Measurements from ENCODE around the gene HID1.
"Not testable (repeated sequence)": the region's sequence is repeated elsewhere in the genome, so short reads cannot be mapped to it uniquely, and the experiment has no call there.

HID1 gene

GRCh38 chr17:74919440-74920305 is 52.9 kb downstream of the HID1 start:
- Mint-ChIP-seq H3K27ac (no peak overlapping the region), H3K4me3 (no peak overlapping the region), H3K9me3 (no peaks in the 10 kb centered on the region), H3K36me3 (ENCODE audit: low read depth) (no peaks in the 10 kb centered on the region), H3K4me1 (ENCODE audit: low read depth) (no peaks in the 10 kb centered on the region), H3K27me3 (peaks cover 28% of the 10 kb centered on the region)

- Mint-ChIP-seq H3K4me3 (no peak overlapping the region), H3K27ac (no peak overlapping the region), H3K9me3 (no peaks in the 10 kb centered on the region), H3K4me1 (ENCODE audit: low read depth) (no peaks in the 10 kb centered on the region), H3K27me3 (peaks cover 21% of the 10 kb centered on the region), H3K36me3 (ENCODE audit: low read depth) (no peaks in the 10 kb centered on the region)
These were observed 53.7 kb downstream of the HID1 start for GRCh38 chr17:74918906-74919305.

- Mint-ChIP-seq H3K27me3 (peaks cover 16% of the 10 kb centered on the region), H3K27ac (no peak overlapping the region), H3K36me3 (ENCODE audit: low read depth) (no peaks in the 10 kb centered on the region), H3K4me1 (ENCODE audit: low read depth) (no peaks in the 10 kb centered on the region), H3K4me3 (no peak overlapping the region), H3K9me3 (no peaks in the 10 kb centered on the region)
These were observed 55.1 kb downstream of the HID1 start for GRCh38 chr17:74917430-74917829.

- H3K27me3 Mint-ChIP-seq = peaks cover 14% of the 10 kb centered on the region
- no peak overlapping the region for H3K4me3 Mint-ChIP-seq
- no peak overlapping the region for H3K27ac Mint-ChIP-seq
- H3K4me1 Mint-ChIP-seq (ENCODE audit: low read depth) = no peaks in the 10 kb centered on the region
- H3K36me3 Mint-ChIP-seq (ENCODE audit: low read depth) = no peaks in the 10 kb centered on the region
- no peaks in the 10 kb centered on the region for H3K9me3 Mint-ChIP-seq
These were observed 55.7 kb downstream of the HID1 start for GRCh38 chr17:74916851-74917199.

- H3K9me3 Mint-ChIP-seq = no peaks in the 10 kb centered on the region
- H3K36me3 Mint-ChIP-seq (ENCODE audit: low read depth) = no peaks in the 10 kb centered on the region
- peaks cover 14% of the 10 kb centered on the region for H3K27me3 Mint-ChIP-seq
- no peak overlapping the region for H3K27ac Mint-ChIP-seq
- no peaks in the 10 kb centered on the region for H3K4me1 Mint-ChIP-seq (ENCODE audit: low read depth)
- H3K4me3 Mint-ChIP-seq = no peak overlapping the region
These were observed 56.3 kb downstream of the HID1 start for GRCh38 chr17:74916136-74916850.

- not testable (repeated sequence) for H3K4me3 Mint-ChIP-seq; H3K4me1 Mint-ChIP-seq (ENCODE audit: low read depth); H3K27ac Mint-ChIP-seq; H3K27me3 Mint-ChIP-seq; H3K9me3 Mint-ChIP-seq; H3K36me3 Mint-ChIP-seq (ENCODE audit: low read depth)
These were observed 61.1 kb downstream of the HID1 start for GRCh38 chr17:74911423-74911822.

- H3K27ac Mint-ChIP-seq; H3K4me1 Mint-ChIP-seq (ENCODE audit: low read depth); H3K27me3 Mint-ChIP-seq; H3K4me3 Mint-ChIP-seq; H3K9me3 Mint-ChIP-seq; H3K36me3 Mint-ChIP-seq (ENCODE audit: low read depth): not testable (repeated sequence)
These were observed 63.5 kb downstream of the HID1 start for GRCh38 chr17:74909097-74909496.

- peaks cover 6% of the 10 kb centered on the region for H3K27me3 Mint-ChIP-seq
- no peaks in the 10 kb centered on the region for H3K4me1 Mint-ChIP-seq (ENCODE audit: low read depth)
- H3K27ac Mint-ChIP-seq = no peak overlapping the region
- H3K36me3 Mint-ChIP-seq (ENCODE audit: low read depth) = no peaks in the 10 kb centered on the region
- no peak overlapping the region for H3K4me3 Mint-ChIP-seq
- no peaks in the 10 kb centered on the region for H3K9me3 Mint-ChIP-seq
These were observed 65.5 kb downstream of the HID1 start for GRCh38 chr17:74907012-74907411.

- H3K27me3 Mint-ChIP-seq = peaks cover 11% of the 10 kb centered on the region
- not testable (repeated sequence) for H3K4me1 Mint-ChIP-seq (ENCODE audit: low read depth); H3K36me3 Mint-ChIP-seq (ENCODE audit: low read depth); H3K27ac Mint-ChIP-seq; H3K9me3 Mint-ChIP-seq; H3K4me3 Mint-ChIP-seq
These were observed 66.3 kb downstream of the HID1 start for GRCh38 chr17:74906214-74906793.

GRCh38 chr17:74904687-74905409 is 67.7 kb downstream of the HID1 start:
- Mint-ChIP-seq H3K9me3 (no peaks in the 10 kb centered on the region), H3K27me3 (peaks cover 14% of the 10 kb centered on the region), H3K27ac (no peak overlapping the region)

GRCh38 chr17:74903671-74904070 is 68.9 kb downstream of the HID1 start:
- no peak overlapping the region for H3K27ac Mint-ChIP-seq
- no peak overlapping the region for H3K4me3 Mint-ChIP-seq
- no peaks in the 10 kb centered on the region for H3K9me3 Mint-ChIP-seq
- no peaks in the 10 kb centered on the region for H3K36me3 Mint-ChIP-seq (ENCODE audit: low read depth)
- no peaks in the 10 kb centered on the region for H3K4me1 Mint-ChIP-seq (ENCODE audit: low read depth)
- H3K27me3 Mint-ChIP-seq = peaks cover 14% of the 10 kb centered on the region

More at GRCh38 chr17:74904687-74905409, 67.7 kb downstream of the HID1 start:
- no peaks in the 10 kb centered on the region for H3K4me1 Mint-ChIP-seq (ENCODE audit: low read depth)
- no peak overlapping the region for H3K4me3 Mint-ChIP-seq
- no peaks in the 10 kb centered on the region for H3K36me3 Mint-ChIP-seq (ENCODE audit: low read depth)

GRCh38 chr17:74903034-74903433 is 69.5 kb downstream of the HID1 start:
- Mint-ChIP-seq H3K9me3 (no peaks in the 10 kb centered on the region), H3K27ac (no peak overlapping the region), H3K4me3 (no peak overlapping the region), H3K36me3 (ENCODE audit: low read depth) (no peaks in the 10 kb centered on the region), H3K4me1 (ENCODE audit: low read depth) (no peaks in the 10 kb centered on the region), H3K27me3 (peaks cover 14% of the 10 kb centered on the region)

- no peaks in the 10 kb centered on the region for H3K9me3 Mint-ChIP-seq
These were observed 71.0 kb downstream of the HID1 start for GRCh38 chr17:74901353-74902135.

More at GRCh38 chr17:74901353-74902135, 71.0 kb downstream of the HID1 start:
- Mint-ChIP-seq H3K4me1 (ENCODE audit: low read depth) (no peaks in the 10 kb centered on the region), H3K36me3 (ENCODE audit: low read depth) (no peaks in the 10 kb centered on the region), H3K27ac (no peak overlapping the region), H3K27me3 (peaks cover 17% of the 10 kb centered on the region), H3K4me3 (no peak overlapping the region)

All from stimulated activated naive CD8-positive, alpha-beta T cell treated with anti-CD3 and anti-CD28 coated beads, Interleukin-15, Interleukin-2, amounts not matched to agents 100 ng/mL and 50 ng/mL, for 24 hours (primary cell).